ENCODE measurements around the gene TGFB2. TPM values are rescaled to one million over a fixed set of nuclear protein-coding genes. Genes with fewer than 3 reads are reported as not detected.

TGFB2 gene
- total RNA-seq, 1 donor from 2014 or later = 46.8 TPM

DNA sequence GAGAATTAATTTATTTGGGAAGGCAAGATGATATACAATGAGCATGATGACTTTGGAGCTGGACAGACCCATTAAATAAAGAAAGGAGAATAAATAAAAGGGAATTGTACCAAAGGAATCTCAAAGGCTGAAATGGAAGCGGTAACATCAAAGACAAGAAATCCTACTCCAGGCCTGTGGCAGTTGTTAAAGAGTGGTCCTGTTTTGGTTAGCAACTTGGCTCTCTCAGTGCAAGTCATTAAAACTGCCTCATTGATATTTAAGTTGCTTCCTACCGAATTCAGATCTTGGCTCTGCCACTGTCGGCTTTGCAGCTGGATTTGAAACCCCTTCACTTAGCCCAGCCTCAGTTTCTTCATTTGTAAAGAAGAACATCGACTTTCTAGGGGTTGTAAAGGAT, 10.1 kb downstream of the TGFB2 start:
- intact Hi-C loops (cut with DNase I) = no loop called here
- ATAC-seq (no peak), DNase-seq (ENCODE audit: low spot score) (no peak)

DNA sequence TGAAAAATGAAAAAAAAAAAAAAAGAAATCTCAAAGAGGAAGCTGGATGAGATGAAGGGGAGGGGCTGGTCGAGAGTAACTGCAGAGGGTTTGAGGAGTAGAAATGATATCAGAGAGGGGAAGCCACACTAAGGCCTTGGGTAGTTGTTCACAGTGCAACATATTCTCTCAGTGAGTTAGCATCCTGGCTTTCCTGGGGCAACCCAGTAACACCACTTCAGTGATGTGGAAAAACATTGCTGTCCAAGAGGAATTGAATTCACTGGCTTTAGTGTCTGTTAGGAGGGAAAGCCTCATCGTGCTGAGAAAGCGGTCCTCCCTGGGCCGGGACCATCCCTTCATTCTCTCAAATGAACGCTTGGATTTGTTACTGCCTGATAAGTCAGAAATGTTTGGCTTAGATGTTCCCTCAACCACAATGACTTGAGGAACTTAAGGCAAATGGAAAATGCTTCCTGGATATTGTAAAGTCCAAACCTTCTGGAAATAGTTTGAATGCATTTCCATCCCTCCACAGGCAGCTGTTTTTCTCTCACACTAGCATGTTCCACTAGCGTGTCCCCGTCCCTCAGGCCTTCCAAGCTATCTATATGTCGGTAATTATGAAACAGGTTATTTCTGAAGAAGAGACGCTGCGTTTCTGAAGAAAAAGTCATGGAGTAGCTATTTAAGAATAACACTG, 12.2 kb downstream of the TGFB2 start:
- DNase-seq (ENCODE audit: low spot score) (no peak), ATAC-seq (peak; percentile 58)
- intact Hi-C loops (cut with DNase I) = no loop called here

DNA sequence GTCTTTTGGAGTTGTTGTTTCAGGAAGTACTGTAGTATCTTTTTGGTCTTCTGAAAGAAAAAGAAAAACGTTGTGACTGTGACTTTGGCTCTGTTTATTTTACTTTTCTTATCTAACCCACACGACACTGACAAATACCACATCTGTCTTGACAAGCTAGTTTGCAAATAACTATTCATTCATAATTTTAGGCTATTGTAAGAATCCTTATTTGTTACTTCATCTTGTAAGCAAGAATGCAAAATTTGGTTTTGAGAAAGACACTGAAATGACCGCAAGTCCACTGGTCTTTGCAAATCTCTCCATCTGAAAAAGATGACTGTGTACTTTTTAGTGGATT, 12.7 kb downstream of the TGFB2 start:
- ATAC-seq = no peak
- intact Hi-C loops (cut with DNase I) = no loop called here
- DNase-seq (ENCODE audit: low spot score) = no peak

DNA sequence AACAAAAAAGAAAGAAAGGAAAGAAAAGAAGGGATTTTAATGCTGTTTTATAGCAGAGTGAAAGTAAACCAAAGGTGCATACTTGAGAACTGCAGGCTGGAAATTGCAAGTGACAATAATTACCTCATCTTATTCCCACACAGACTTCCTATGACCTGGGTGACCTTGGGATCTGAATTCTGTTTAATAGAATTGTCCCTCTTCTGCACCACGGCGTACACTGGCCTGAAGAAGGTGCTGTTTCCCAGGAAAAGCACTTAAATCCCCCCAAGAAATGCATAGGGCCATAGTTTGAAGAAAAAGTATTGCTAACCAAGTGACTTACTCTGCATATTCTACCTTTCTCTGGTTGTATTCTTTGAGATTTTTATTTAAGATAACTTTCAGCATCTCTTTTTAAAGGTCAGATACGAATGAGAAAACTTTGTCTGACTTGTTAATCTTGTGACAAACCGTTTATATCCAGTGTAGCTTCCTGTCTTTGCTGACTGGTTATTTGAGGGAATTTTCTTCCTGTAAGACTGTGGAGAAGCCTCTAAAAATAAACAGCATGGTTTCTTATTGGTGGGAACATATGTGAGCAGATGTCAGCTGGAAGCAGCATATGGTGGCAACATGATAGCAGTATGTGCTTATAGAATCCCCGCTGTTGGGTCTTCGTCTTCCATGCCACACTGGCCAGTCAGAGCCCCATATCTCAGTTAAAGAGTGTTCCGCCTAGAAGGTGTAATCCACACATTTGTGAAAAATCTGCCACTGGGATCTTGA, 16.3 kb downstream of the TGFB2 start:
- ATAC-seq = no peak
- intact Hi-C loops (cut with DNase I) = no loop called here
- no peak for DNase-seq (ENCODE audit: low spot score)

DNA sequence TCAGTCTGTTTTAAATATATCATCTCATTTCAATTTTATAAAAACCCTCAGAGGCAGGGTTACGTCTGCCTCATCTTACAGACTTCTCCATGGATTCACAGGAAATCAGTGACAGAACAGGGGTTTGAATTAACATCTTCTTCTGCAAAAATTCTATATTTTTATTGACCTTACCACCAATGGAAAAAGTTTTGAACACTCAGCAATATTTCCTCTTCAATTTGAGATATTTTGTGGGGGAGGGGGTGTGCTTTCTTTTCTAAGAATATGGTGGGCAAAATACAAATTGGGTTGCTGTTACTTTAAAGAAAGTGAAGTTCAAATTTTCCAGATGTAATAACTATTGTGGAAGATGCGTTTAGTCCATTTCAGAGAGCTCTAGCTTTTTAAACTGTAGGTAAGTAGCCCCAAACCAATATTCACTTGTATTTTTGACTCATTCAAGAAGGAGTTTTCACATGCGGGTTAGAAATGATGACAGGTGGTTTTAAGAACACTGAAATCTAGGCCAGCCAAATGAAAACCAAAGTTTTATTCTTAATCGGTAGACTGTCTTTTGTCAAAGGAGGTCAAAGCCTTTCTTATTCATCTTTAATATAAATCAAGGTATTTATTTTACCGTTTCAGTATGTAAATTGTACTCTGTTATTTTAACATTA, 17.4 kb downstream of the TGFB2 start:
- no peak for ATAC-seq
- intact Hi-C loops (cut with DNase I) = no loop called here
- DNase-seq (ENCODE audit: low spot score) = no peak

DNA sequence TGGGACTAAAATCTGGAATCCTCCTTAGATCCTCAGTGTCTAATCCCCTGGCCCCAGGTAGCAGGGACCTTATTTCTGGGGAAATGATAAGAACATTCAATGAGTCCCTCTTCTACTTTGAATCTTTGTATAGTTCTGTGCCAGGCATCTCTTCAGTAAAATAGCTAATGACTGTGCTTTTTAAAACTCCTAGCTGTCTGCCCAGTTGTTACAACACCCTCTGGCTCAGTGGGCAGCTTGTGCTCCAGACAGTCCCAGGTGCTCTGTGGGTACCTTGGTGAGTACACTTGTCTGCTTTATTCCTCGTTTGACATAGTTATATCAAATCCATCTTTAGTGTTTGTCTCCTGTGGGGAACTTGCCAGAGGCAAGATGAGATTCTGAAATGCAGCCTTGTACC, 18.0 kb downstream of the TGFB2 start:
- ATAC-seq (no peak), DNase-seq (ENCODE audit: low spot score) (no peak)
- intact Hi-C loops (cut with DNase I) = no loop called here

DNA sequence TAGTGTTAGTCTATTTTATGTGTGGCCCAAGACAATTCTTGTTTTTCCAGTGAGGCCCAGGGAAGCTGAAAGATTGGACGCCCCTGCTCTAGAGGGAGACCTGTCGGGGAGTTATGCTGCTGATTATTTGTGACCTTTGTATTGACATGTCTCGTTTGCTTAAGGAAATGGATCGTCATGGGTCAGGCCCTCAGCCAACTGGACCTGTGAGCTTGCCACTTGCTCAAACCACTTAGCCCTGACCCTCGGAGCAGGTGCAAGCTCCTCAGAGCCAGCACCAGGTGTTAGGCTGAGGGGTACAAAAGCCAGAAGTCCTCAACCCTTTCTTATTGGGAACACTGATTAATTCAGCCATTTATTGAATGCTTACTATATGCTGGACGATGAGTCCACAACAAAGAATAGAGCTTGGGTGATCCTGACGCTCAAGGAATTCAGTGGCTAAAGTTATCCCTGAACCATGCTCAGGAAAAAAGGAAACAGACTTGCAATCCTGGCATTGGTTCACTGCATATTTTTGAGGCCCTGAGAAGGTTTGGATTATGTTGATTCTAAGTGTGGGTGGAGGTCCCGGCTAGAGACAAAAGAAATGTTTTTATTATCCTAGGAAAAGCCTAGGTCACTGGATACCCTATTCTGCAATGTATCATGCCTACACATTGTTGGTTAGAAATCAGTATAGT, 19.0 kb downstream of the TGFB2 start:
- ATAC-seq = no peak
- intact Hi-C loops (cut with DNase I) = no loop called here

DNA sequence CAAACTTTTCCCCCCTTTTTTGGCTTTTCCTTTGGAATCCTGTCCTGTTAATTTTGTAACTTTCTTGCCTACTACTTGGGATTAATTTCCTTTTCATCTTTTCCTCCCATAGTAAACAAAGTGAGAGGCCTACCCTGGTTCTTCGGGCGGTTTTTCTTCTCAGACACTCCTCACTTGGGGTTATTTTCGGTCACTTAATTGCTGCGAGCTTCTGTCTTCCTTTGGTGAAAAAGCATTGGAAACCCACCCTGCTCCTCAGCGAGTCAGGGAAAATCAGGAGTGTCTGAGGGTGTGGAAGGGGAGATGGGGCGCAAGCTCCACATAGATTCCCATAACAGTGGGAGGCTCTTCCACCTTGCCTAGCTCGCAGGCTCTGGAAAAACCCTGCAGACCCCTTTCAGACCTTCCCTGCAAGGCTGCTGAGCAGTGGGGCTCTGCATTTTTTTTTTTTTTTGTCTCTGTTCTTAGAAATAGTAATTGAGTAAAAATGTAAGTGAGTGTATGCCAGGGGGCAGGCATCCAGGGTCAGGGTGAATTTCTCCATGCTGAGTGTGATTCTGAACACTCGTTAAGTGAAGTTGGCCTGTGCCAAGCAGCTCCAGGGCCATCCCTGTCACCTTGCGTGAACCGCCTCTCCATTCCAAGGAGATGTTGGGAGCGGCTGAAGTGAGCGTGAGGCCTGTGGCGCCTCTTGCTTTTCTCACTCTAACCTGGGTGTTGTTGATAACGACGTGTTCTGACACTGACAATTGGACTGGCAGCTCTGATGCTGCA, 20.3 kb downstream of the TGFB2 start:
- ATAC-seq = peak; percentile 69
- intact Hi-C loops (cut with DNase I) = no loop called here
- no peak for DNase-seq (ENCODE audit: low spot score)

More for the DNA sequence above, 19.0 kb downstream of the TGFB2 start:
- DNase-seq (ENCODE audit: low spot score) = no peak

DNA sequence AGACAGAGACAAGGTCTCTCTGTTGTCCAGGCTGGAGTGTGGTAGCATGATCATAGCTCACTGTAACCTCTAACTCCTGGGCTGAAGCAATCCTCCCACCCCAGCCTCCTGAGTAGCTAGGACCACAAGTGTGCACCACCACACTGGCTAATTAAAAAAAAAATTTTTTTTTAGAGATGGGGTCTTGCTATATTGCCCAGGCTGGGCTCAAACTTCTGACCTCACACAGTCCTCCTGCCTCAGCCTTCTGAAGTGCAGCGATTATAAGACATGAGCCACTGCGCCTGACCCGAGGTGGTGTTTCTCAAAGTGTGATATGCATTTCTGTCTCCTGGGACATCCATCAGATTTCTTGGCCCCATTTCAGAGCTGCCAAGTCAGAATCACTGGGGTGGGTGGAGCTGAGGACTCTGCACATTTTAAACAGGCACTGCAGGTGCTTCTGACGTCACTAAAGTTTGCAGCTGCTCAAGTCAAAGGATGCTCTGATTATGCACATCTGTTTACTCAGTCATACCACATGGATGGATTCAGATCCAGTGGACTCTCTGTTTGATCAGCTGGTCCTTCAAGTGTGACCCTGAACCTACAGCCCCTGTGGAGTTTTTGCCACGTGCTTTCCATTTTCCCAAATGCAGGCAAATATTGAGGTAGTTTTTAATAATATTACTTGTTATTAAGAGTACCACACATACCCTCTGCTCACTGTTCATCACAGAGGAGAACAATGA, 21.4 kb downstream of the TGFB2 start:
- ATAC-seq = peak; percentile 77
- no peak for DNase-seq (ENCODE audit: low spot score)
- intact Hi-C loops (cut with DNase I) = no loop called here

DNA sequence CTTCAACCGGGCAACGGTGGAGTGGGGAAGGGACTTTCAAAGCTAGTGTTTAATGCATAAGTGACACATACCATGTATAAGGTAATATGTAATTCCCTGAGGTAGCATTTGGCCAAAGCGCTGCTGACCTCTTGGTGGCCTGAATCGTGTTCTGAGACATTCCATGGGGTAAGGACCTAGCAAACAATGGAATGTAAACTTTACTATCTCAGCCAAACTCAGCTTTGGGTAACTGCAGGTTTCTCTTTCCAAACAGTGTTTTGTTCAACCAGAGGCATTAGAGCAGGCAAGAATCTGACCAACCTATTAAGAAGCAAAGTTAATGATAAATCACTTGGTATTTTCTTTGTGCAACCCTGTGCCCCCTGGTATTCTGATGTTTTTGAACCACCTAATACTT, 22.0 kb downstream of the TGFB2 start:
- no peak for DNase-seq (ENCODE audit: low spot score)
- intact Hi-C loops (cut with DNase I) = no loop called here
- no peak for ATAC-seq

DNA sequence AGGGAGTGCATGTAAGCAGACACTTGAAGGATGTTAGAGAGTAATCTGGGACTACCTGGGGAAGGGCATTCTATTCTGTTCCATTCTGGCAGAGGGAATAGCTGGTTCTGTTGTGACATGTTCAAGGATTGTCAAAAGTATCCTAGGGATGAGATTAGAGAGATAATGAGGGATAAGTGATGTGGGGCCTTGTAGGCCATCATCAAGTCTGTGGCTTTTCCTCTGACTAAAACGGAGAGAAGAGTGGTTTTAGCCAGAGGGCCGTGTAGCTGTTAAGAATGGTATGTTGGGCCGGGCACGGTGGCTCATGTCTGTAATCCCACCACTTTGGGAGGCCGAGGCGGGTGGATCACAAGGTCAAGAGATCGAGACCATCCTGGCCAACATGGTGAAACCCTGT, 23.6 kb downstream of the TGFB2 start:
- no peak for DNase-seq (ENCODE audit: low spot score)
- no peak for ATAC-seq
- intact Hi-C loops (cut with DNase I) = no loop called here

DNA sequence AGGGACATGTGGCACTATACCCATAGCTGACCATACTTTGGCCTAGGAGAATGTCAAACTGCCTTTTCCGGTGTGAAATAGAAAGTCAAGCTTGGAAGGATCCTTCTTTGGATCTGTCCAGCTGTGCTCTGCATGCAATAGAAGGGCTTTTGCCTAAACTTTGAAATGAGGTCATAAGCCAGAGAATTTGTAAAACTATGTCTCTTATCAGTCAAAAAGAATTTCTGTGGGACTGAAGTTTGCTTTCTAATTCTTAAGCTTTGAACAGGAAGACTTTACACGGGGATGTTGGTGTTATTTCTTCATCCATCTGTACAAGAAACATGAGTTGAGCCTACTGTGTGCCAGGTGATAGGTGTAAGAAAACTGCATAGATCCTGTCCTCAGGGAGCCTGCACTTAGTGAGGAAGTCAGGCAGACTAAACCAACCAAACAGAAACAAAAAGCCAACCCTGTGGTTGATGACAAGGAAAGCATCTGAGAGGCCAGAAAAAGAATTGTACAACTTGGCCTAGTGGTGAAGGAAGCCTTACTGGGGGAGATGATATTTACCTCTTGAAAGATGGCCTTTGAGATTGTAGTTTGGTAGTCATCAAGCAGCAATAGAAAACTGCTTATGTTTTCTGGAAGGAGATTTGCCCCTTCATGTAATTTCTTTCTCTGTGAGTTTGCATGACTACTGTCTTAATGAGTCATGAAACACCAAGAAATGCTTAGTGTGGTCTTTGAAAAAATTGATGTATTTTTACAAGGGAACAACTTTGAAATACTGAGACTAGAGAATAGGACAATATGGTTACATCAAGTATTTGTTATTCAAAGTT, 24.8 kb downstream of the TGFB2 start:
- ATAC-seq (no peak), DNase-seq (ENCODE audit: low spot score) (no peak)
- intact Hi-C loops (cut with DNase I) = no loop called here

DNA sequence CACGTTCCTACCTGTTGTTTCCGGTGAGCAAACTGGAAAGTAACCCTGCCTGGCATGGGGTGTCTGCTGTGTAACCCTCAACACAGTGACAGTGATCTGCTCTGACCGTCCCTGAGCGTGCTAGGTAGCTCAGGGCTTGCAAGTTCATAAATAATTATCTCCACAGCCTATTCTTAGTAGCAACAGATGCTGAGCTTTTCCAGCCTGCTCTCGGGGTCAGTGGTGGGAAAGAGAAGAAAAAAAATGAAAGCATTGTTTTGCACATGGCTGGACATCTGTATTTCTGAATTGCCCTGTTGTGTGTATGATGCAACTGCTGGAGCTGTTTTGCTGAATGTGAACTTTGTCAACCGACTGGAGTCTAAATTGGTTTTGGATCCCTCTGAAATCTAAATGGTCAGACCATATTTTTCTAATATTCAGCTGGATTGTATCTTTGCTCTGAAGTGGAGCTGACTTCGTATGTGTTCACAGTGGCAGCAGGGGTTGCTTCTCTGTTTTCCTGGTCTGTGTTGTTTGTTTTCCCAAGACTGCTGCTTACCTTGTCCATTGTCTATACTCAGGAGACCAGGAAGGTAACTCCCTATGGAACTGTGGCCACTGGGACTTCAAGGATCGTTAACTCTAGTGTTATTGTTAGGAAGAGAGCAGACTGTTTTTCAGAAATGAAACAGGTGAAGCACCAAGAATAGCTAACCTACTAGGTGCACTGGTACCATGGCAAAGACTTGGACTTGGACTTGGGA, 27.0 kb downstream of the TGFB2 start:
- ATAC-seq (peak; percentile 92), DNase-seq (ENCODE audit: low spot score) (no peak)
- intact Hi-C loops (cut with DNase I) = no loop called here

DNA sequence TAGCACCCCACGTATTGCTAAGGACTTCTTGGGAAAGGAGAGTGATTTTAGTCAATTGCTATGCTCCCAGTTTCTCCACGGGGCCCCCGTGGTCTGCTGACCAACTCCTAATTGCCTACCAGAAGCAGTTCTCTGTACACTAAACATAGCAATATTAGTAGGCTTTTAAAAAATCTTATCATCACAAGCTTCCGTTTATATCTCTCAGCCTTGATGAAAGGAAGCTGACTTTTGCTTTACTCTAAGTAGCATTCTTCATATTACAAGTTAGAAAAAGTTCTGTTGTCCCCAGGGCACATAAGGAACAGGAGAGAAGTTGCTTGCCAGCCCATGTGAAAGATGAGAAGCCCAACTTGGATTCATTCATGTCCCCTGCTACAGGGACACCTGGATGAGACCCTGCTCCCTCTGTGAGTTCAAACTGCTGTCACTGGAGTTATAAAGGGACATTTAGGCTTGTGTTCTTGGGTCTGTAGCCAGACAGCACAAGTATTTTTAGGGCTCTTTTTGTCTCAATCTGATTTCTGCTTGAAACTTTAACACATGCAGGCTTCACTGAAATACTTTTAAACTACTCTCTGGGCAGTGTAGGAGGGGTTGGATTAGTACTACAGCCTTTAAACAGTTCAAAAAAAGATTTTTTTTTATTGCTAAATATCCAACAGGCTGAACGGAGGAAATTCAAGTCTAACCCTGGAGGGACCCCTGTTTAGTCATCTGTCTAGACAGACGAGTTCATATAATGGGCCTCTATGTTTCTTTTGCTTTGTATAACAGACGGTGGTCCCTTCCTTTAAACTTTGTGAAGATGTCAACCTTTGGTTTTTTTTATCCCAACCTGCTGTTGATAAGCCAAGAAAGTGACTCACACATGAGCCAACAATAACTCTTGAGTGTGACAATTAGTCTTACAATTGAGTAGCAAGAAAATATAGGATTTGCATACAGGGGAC, 29.5 kb downstream of the TGFB2 start:
- ATAC-seq = peak; percentile 36
- intact Hi-C loops (cut with DNase I) = no loop called here
- DNase-seq (ENCODE audit: low spot score) = no peak

DNA sequence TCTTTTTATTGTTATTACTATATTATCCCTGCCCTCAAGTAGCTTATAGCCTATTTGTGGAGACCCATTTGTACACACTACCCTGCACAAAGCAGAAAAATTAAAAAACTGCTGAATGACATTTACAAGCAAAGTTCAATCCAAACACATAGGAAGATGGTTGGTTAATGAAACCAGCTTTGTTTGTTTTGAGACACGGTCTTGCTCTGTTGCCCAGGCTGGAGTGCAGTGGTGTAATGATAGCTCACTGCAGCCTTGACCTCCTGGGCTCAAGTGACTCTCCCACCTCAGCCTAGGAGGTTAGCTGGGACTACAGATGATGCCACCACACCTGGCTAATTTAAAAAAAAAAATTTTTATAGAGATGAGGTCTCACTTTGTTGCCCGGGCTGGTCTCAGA, 31.6 kb downstream of the TGFB2 start:
- DNase-seq (ENCODE audit: low spot score) = no peak
- ATAC-seq = no peak
- intact Hi-C loops (cut with DNase I) = no loop called here

DNA sequence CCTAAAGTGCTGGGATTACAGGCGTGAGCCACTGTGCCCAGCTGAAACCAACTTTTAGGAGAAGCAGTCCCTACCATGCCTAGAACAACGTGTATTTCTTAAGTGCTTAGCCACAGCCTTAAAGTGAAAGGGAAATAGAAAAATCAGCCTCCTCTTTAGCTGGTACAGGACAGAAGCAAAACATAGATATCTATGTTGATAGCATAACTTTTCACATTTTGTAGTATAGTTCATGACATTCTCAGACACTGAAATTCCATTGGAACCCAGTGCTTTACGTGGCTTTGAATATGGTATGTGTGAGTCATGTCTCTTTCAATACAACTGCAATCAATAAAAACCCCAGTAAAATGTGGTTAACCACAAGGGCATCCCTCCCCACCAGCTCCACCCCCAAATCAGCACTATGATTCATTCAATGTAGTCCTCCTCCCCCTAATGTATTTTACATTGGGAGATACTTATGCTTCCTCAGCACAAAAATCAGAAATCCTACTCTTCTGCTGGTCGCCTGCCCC, 32.1 kb downstream of the TGFB2 start:
- intact Hi-C loops (cut with DNase I) = no loop called here

More for the DNA sequence above, 32.1 kb downstream of the TGFB2 start:
- ATAC-seq (no peak), DNase-seq (ENCODE audit: low spot score) (no peak)

Data from sciatic nerve (tissue), 2 donors.